IMR-90 (cell line): ENCODE results near the gene KAZN.

Source experiments
- BHLHE40 ChIP-seq: fragments of 150-350 bp; IDR thresholded peaks from 2 replicates; pipeline ENCODE4 v1.6.1; 2016; ENCODE audit warnings: mild to moderate bottlenecking, low read depth, low read length
- CEBPB ChIP-seq: IDR thresholded peaks from 2 replicates; pipeline ENCODE4 v1.6.1; 2012; ENCODE audit warnings: low read depth, low read length, improper control_type of control experiment
- CTCF ChIP-seq: conservative IDR thresholded peaks from 2 replicates; pipeline ENCODE4 v1.5.1; 2012; ENCODE audit warnings: mild to moderate bottlenecking, low read depth, low read length, improper control_type of control experiment
- ELK1 ChIP-seq: fragments of 150-350 bp; IDR thresholded peaks from 2 replicates; pipeline ENCODE4 v1.6.1; 2016; ENCODE audit warnings: low read depth, mild to moderate bottlenecking, low read length, moderate library complexity, borderline replicate concordance
- FOS ChIP-seq: fragments of 150-350 bp; IDR thresholded peaks from 2 replicates; pipeline ENCODE4 v1.6.1; 2016; ENCODE audit warnings: low read depth, low read length
- MAZ ChIP-seq: IDR thresholded peaks from 2 replicates; pipeline ENCODE4 v1.6.1; 2012; ENCODE audit warnings: low read depth, mild to moderate bottlenecking, low read length, improper control_type of control experiment, moderate library complexity, borderline replicate concordance
- MXI1 ChIP-seq: IDR thresholded peaks from 2 replicates; pipeline ENCODE4 v1.6.1; 2012; ENCODE audit warnings: low read depth, mild to moderate bottlenecking, low read length, moderate library complexity, borderline replicate concordance
- NFE2L2 ChIP-seq: fragments of 150-350 bp; IDR thresholded peaks from 2 replicates; pipeline ENCODE4 v1.6.1; 2016; ENCODE audit warnings: low read depth, mild to moderate bottlenecking, low read length
- POLR2A ChIP-seq: IDR thresholded peaks from 2 replicates; pipeline ENCODE4 v1.6.1; 2012; ENCODE audit warnings: mild to moderate bottlenecking, low read depth, low read length
- RAD21 ChIP-seq: IDR thresholded peaks from 2 replicates; pipeline ENCODE4 v1.6.1; 2012; ENCODE audit warnings: low read length, improper control_type of control experiment
- RCOR1 ChIP-seq: IDR thresholded peaks from 2 replicates; pipeline ENCODE4 v1.6.1; 2012; ENCODE audit warnings: mild to moderate bottlenecking, low read length, improper control_type of control experiment; ENCODE audit not compliant: insufficient replicate concordance
- RFX5 ChIP-seq: IDR thresholded peaks from 2 replicates; pipeline ENCODE4 v1.8.0; 2012; ENCODE audit warnings: low read depth, mild to moderate bottlenecking, low read length, moderate library complexity
- SMC3 ChIP-seq: fragments of 150-350 bp; IDR thresholded peaks from 2 replicates; pipeline ENCODE4 v1.6.1; 2016; ENCODE audit warnings: low read depth, mild to moderate bottlenecking, antibody characterized with exemption, low read length, moderate library complexity
- USF2 ChIP-seq: fragments of 150-350 bp; IDR thresholded peaks from 2 replicates; pipeline ENCODE4 v1.6.1; 2017; ENCODE audit warnings: mild to moderate bottlenecking, antibody characterized with exemption, low read length, low read depth

GRCh38 chr1:15160626-15161025 is 562.1 kb downstream of the KAZN start:
- no peak for TF ChIP-seq CTCF
- no peak for TF ChIP-seq POLR2A
- no peak for TF ChIP-seq USF2
- TF ChIP-seq RCOR1: no peak
- no peak for TF ChIP-seq RFX5
- no peak for TF ChIP-seq SMC3
- no peak for TF ChIP-seq ELK1
- TF ChIP-seq CEBPB: no peak
- no peak for TF ChIP-seq FOS
- no peak for TF ChIP-seq MXI1
- no peak for TF ChIP-seq MAZ
- no peak for TF ChIP-seq NFE2L2
- no peak for TF ChIP-seq BHLHE40
- TF ChIP-seq RAD21: no peak
